ENCODE measurements around the gene SIPA1. TPM values are rescaled to one million over a fixed set of nuclear protein-coding genes. Genes with fewer than 3 reads are reported as not detected.
A peak's percentile ranks its signal among the peaks of the same experiment; 100 is the strongest.

SIPA1 gene
- total RNA-seq, 1 experiment from 2014 or later, result 30.0 TPM

DNA sequence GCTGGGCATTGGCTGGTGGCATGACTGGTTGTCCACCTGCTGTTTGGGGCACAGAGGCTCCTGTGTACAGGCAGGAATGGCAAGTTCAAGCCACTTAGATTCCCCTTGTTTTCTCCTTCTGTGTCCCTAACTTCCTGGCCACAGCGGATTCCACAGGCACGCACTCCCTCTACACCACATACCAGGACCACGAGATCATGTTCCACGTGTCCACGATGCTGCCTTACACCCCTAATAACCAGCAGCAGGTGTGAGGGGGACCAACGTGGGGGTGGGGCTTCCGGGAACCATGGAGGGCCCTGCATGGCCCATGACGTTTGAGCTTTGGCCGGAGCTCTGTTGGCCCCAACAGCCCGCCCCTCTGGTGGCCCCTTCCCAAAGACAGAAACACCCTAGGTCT lies 7.8 kb downstream of the SIPA1 start:
- intact Hi-C loops (cut with micrococcal nuclease; ENCODE audit: unreplicated experiment), result no loop called here
- Histone ChIP-seq H3K9me3 (ENCODE audit: low read depth, low read length, poor library complexity, severe bottlenecking) (no peaks in the 10 kb centered on the region), H3K36me3 (ENCODE audit: insufficient read depth, low read length, poor library complexity, severe bottlenecking) (no peaks in the 10 kb centered on the region), H3K4me1 (ENCODE audit: insufficient read depth, low read length, poor library complexity, severe bottlenecking) (no peaks in the 10 kb centered on the region), H3K4me3 (ENCODE audit: low read depth, low read length, poor library complexity, severe bottlenecking) (no peak overlapping the region), H3K27ac (ENCODE audit: low read depth, low read length, poor library complexity, severe bottlenecking) (no peak overlapping the region), H3K27me3 (replicated peaks; ENCODE audit: insufficient read depth, low read depth, low read length, poor library complexity) (no peaks in the 10 kb centered on the region)
- ChIA-PET CTCF (no interaction called here), POLR2A (ENCODE audit: low non-redundant PET) (no interaction called here)
- no peak for TF ChIP-seq EZH2 (IDR thresholded peaks at IDR 0.05; ENCODE audit: borderline replicate concordance, low read depth, low read length, poor library complexity, severe bottlenecking)
- TF ChIP-seq, protein P1, sequence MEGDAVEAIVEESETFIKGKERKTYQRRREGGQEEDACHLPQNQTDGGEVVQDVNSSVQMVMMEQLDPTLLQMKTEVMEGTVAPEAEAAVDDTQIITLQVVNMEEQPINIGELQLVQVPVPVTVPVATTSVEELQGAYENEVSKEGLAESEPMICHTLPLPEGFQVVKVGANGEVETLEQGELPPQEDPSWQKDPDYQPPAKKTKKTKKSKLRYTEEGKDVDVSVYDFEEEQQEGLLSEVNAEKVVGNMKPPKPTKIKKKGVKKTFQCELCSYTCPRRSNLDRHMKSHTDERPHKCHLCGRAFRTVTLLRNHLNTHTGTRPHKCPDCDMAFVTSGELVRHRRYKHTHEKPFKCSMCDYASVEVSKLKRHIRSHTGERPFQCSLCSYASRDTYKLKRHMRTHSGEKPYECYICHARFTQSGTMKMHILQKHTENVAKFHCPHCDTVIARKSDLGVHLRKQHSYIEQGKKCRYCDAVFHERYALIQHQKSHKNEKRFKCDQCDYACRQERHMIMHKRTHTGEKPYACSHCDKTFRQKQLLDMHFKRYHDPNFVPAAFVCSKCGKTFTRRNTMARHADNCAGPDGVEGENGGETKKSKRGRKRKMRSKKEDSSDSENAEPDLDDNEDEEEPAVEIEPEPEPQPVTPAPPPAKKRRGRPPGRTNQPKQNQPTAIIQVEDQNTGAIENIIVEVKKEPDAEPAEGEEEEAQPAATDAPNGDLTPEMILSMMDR (conservative IDR thresholded peaks at IDR 0.05; ENCODE audit: low read depth, low read length), result no peak
- no peak for DNase-seq (ENCODE audit: low spot score)
- no TSS peak for BruUV-seq (replicated peaks)

DNA sequence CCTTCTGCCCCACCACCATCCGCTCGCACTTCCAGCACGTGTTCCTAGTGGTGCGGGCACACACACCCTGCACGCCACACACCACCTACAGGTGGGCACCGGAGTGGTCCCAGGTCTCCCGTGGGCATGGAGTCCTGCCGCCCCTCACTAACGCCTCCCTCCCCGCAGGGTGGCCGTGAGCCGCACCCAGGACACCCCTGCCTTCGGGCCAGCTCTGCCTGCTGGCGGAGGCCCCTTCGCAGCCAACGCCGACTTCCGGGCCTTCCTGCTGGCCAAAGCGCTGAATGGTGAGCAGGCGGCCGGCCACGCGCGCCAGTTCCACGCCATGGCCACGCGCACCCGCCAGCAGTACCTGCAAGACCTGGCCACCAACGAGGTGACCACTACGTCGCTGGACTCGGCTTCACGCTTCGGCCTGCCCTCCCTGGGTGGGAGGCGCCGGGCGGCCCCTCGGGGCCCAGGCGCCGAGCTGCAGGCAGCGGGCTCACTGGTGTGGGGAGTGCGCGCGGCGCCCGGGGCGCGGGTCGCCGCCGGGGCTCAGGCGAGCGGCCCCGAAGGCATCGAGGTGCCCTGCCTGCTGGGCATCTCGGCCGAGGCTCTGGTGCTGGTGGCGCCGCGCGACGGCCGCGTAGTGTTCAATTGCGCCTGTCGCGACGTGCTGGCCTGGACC lies 8.5 kb downstream of the SIPA1 start:
- no TSS peak for BruUV-seq (replicated peaks)
- Histone ChIP-seq H3K27ac (ENCODE audit: low read depth, low read length, poor library complexity, severe bottlenecking) (no peak overlapping the region), H3K4me1 (ENCODE audit: insufficient read depth, low read length, poor library complexity, severe bottlenecking) (no peaks in the 10 kb centered on the region), H3K9me3 (ENCODE audit: low read depth, low read length, poor library complexity, severe bottlenecking) (no peaks in the 10 kb centered on the region), H3K36me3 (ENCODE audit: insufficient read depth, low read length, poor library complexity, severe bottlenecking) (no peaks in the 10 kb centered on the region), H3K27me3 (replicated peaks; ENCODE audit: insufficient read depth, low read depth, low read length, poor library complexity) (no peaks in the 10 kb centered on the region), H3K4me3 (ENCODE audit: low read depth, low read length, poor library complexity, severe bottlenecking) (peak overlapping the region; percentile 39)
- ChIA-PET CTCF (interaction anchor here (0.5 kb wide), 1 partner anchor 61 kb away, joined by 3 read pairs; no protein-coding TSS in a partner anchor), POLR2A (ENCODE audit: low non-redundant PET) (no interaction called here)
- intact Hi-C loops (cut with micrococcal nuclease; ENCODE audit: unreplicated experiment), result no loop called here
- DNase-seq (ENCODE audit: low spot score), result no peak
- no peak for TF ChIP-seq EZH2 (IDR thresholded peaks at IDR 0.05; ENCODE audit: borderline replicate concordance, low read depth, low read length, poor library complexity, severe bottlenecking)
- TF ChIP-seq, protein P1 (conservative IDR thresholded peaks at IDR 0.05; ENCODE audit: low read depth, low read length), result no peak

DNA sequence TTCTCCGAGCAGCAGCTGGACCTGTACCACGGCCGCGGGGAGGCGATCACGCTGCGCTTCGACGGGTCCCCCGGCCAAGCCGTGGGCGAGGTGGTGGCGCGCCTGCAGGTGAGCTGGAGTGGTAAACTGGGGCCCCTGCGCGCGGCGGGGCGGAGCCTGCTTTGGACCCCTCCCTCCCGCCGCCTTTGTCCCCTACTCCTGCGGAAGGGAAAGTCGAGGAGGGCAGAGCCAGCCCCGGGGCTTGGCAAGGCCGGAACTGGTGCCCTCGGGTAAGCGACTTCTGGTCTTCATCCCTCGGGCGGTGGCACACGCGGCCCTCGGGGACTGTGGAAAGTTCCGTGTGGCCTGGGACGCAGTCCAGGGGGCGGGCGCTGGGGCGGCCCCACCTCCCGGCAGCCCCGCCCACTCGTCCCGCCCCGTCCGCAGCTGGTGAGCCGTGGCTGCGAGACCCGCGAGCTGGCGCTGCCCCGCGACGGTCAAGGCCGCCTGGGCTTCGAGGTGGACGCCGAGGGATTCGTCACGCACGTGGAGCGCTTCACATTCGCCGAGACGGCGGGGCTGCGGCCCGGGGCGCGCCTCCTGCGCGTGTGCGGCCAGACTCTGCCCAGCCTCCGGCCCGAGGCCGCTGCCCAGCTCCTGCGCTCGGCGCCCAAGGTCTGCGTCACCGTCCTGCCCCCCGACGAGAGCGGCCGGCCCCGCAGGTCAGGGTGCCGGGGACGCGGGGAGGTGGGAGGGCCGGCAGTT lies 9.2 kb downstream of the SIPA1 start:
- Histone ChIP-seq H3K4me3 (ENCODE audit: low read depth, low read length, poor library complexity, severe bottlenecking) (peak overlapping the region; percentile 39), H3K36me3 (ENCODE audit: insufficient read depth, low read length, poor library complexity, severe bottlenecking) (no peaks in the 10 kb centered on the region), H3K27ac (ENCODE audit: low read depth, low read length, poor library complexity, severe bottlenecking) (no peak overlapping the region), H3K9me3 (ENCODE audit: low read depth, low read length, poor library complexity, severe bottlenecking) (no peaks in the 10 kb centered on the region), H3K4me1 (ENCODE audit: insufficient read depth, low read length, poor library complexity, severe bottlenecking) (no peaks in the 10 kb centered on the region), H3K27me3 (replicated peaks; ENCODE audit: insufficient read depth, low read depth, low read length, poor library complexity) (no peaks in the 10 kb centered on the region)
- TF ChIP-seq EZH2 (IDR thresholded peaks at IDR 0.05; ENCODE audit: borderline replicate concordance, low read depth, low read length, poor library complexity, severe bottlenecking), result no peak
- TF ChIP-seq, protein P1 (conservative IDR thresholded peaks at IDR 0.05; ENCODE audit: low read depth, low read length), result no peak
- intact Hi-C loops (cut with micrococcal nuclease; ENCODE audit: unreplicated experiment), result no loop called here
- CTCF ChIA-PET, result interaction anchor here (0.5 kb wide), 1 partner anchor 61 kb away, joined by 3 read pairs; no protein-coding TSS in a partner anchor
- peak; percentile 57 for DNase-seq (ENCODE audit: low spot score)
- POLR2A ChIA-PET (ENCODE audit: low non-redundant PET), result interaction anchor here (0.6 kb wide), 1 partner anchor 213 kb away, joined by 11 read pairs; no protein-coding TSS in a partner anchor
- BruUV-seq (replicated peaks), result no TSS peak
